H9 (cell line): Measurements from ENCODE around the gene GARIN5A. TPM values are rescaled to one million over a fixed set of nuclear protein-coding genes. Genes with fewer than 3 reads are reported as not detected.

Source experiments
- DNase-seq: peaks from one replicate; pipeline ENCODE4 v3.0.0-alpha.2; 2017
- H2AFZ ChIP-seq: one replicate; pipeline ENCODE4 v1.6.1; 2013; ENCODE audit warnings: mild to moderate bottlenecking, low read length, control low read depth, moderate library complexity
- H2AK5ac ChIP-seq: 2 replicates; pipeline ENCODE4 v1.6.1; 2013; ENCODE audit warnings: low read length, control low read depth, mixed read lengths; ENCODE audit not compliant: insufficient read length
- H2BK120ac ChIP-seq: one replicate; pipeline ENCODE4 v1.6.1; 2013; ENCODE audit warnings: low read depth, mild to moderate bottlenecking, low read length, control low read depth, inconsistent platforms; ENCODE audit not compliant: poor library complexity, severe bottlenecking
- H2BK12ac ChIP-seq: 2 replicates; pipeline ENCODE4 v1.6.1; 2013; ENCODE audit warnings: low read length, control low read depth, mixed read lengths, low read depth; ENCODE audit not compliant: insufficient read length
- H2BK15ac ChIP-seq: 2 replicates; pipeline ENCODE4 v1.6.1; 2013; ENCODE audit warnings: low read depth, low read length, control low read depth
- H2BK20ac ChIP-seq: one replicate; pipeline ENCODE4 v1.6.1; 2013; ENCODE audit warnings: low read depth, mild to moderate bottlenecking, low read length, control low read depth, inconsistent platforms; ENCODE audit not compliant: poor library complexity, severe bottlenecking
- H2BK5ac ChIP-seq: 2 replicates; pipeline ENCODE4 v1.6.1; 2013; ENCODE audit warnings: low read length, control low read depth, mixed read lengths; ENCODE audit not compliant: insufficient read length
- H3K14ac ChIP-seq: 2 replicates; pipeline ENCODE4 v1.6.1; 2013; ENCODE audit warnings: low read length, control low read depth; ENCODE audit not compliant: insufficient read depth
- H3K18ac ChIP-seq: 2 replicates; pipeline ENCODE4 v1.6.1; 2013; ENCODE audit warnings: low read depth, mild to moderate bottlenecking, mixed read lengths, low read length, control low read depth; ENCODE audit not compliant: insufficient read length
- H3K23ac ChIP-seq: 2 replicates; pipeline ENCODE4 v1.6.1; 2013; ENCODE audit warnings: low read length, control low read depth, mixed read lengths, low read depth; ENCODE audit not compliant: insufficient read length
- H3K23me2 ChIP-seq: 2 replicates; pipeline ENCODE4 v1.6.1; 2013; ENCODE audit warnings: low read depth, mild to moderate bottlenecking, mixed read lengths, low read length, control low read depth; ENCODE audit not compliant: insufficient read length, poor library complexity, severe bottlenecking
- H3K27ac ChIP-seq: 2 replicates; pipeline ENCODE4 v1.5.1; 2013; ENCODE audit warnings: low read length, control low read depth, mixed read lengths, low read depth; ENCODE audit not compliant: insufficient read length
- H3K27me3 ChIP-seq: 2 replicates; pipeline ENCODE4 v1.6.1; 2013; ENCODE audit warnings: low read length, control low read depth, inconsistent platforms; ENCODE audit not compliant: insufficient read depth
- H3K4ac ChIP-seq: 2 replicates; pipeline ENCODE4 v1.6.1; 2013; ENCODE audit warnings: low read depth, mild to moderate bottlenecking, control low read depth, inconsistent platforms, low read length, moderate library complexity
- H3K4me1 ChIP-seq: 2 replicates; pipeline ENCODE4 v1.6.1; 2013; ENCODE audit warnings: low read length, control low read depth, inconsistent platforms; ENCODE audit not compliant: insufficient read depth
- H3K4me2 ChIP-seq: 2 replicates; pipeline ENCODE4 v1.6.1; 2013; ENCODE audit warnings: low read length, control low read depth, mixed read lengths; ENCODE audit not compliant: insufficient read length, insufficient read depth
- H3K56ac ChIP-seq: 2 replicates; pipeline ENCODE4 v1.6.1; 2013; ENCODE audit warnings: low read depth, mild to moderate bottlenecking, mixed read lengths, low read length, control low read depth; ENCODE audit not compliant: insufficient read length
- H3K79me1 ChIP-seq: 2 replicates; pipeline ENCODE4 v1.6.1; 2013; ENCODE audit warnings: low read depth, mild to moderate bottlenecking, moderate library complexity, low read length, control low read depth, inconsistent platforms; ENCODE audit not compliant: insufficient read depth, poor library complexity, severe bottlenecking
- H3K79me2 ChIP-seq: 2 replicates; pipeline ENCODE4 v1.6.1; 2013; ENCODE audit warnings: low read length, control low read depth, inconsistent platforms; ENCODE audit not compliant: insufficient read depth
- H3K9ac ChIP-seq: 2 replicates; pipeline ENCODE4 v1.6.1; 2013; ENCODE audit warnings: low read length, control low read depth, mixed read lengths; ENCODE audit not compliant: insufficient read length; ENCODE audit errors: extremely low read depth
- H3K9me3 ChIP-seq: one replicate; pipeline ENCODE4 v1.6.1; 2013; ENCODE audit warnings: low read depth, low read length, inconsistent platforms; ENCODE audit not compliant: control insufficient read depth
- H3T11ph ChIP-seq: one replicate; pipeline ENCODE4 v1.6.1; 2013; ENCODE audit warnings: mild to moderate bottlenecking, low read length, control low read depth, inconsistent platforms
- H4K20me1 ChIP-seq: one replicate; pipeline ENCODE4 v1.6.1; 2013; ENCODE audit not compliant: control insufficient read depth, insufficient read length, insufficient read depth
- H4K5ac ChIP-seq: 2 replicates; pipeline ENCODE4 v1.6.1; 2013; ENCODE audit warnings: low read depth, mild to moderate bottlenecking, mixed read lengths, low read length, control low read depth; ENCODE audit not compliant: insufficient read length
- H4K8ac ChIP-seq: replicated peaks from 2 replicates; pipeline ENCODE4 v1.6.1; 2013; ENCODE audit warnings: low read length, control low read depth, mixed read lengths, low read depth; ENCODE audit not compliant: insufficient read length
- H4K91ac ChIP-seq: 2 replicates; pipeline ENCODE4 v1.6.1; 2013; ENCODE audit warnings: low read depth, mild to moderate bottlenecking, moderate library complexity, mixed read lengths, low read length, control low read depth; ENCODE audit not compliant: insufficient read length
- H3K27ac Mint-ChIP-seq, 3 experiments: 2 replicates in 2 of 3; 3 replicates in 1 of 3; pipeline ENCODE4 v1.8.0; 2020 to 2021; ENCODE audit warnings: mixed read lengths in 3 of 3, mild to moderate bottlenecking in 1 of 3, moderate library complexity in 1 of 3
- H3K27me3 Mint-ChIP-seq: 2 replicates; pipeline ENCODE4 v1.8.0; 2021; ENCODE audit warnings: low read depth, mild to moderate bottlenecking, moderate library complexity, mixed read lengths
- H3K36me3 Mint-ChIP-seq, 3 experiments: 2 replicates in 2 of 3; 3 replicates in 1 of 3; pipeline ENCODE4 v1.8.0; 2020 to 2021; ENCODE audit warnings: low read depth in 3 of 3, mixed read lengths in 3 of 3; ENCODE audit not compliant: insufficient read depth in 1 of 3
- H3K4me1 Mint-ChIP-seq, 2 experiments: 2 replicates each; pipeline ENCODE4 v1.8.0; 2020; ENCODE audit warnings: mixed read lengths in 2 of 2
- H3K4me3 Mint-ChIP-seq, 2 experiments: 2 replicates in 1 of 2; 3 replicates in 1 of 2; pipeline ENCODE4 v1.8.0; 2020 to 2021; ENCODE audit warnings: mild to moderate bottlenecking in 2 of 2, mixed read lengths in 2 of 2, moderate library complexity in 1 of 2
- H3K9me3 Mint-ChIP-seq, 2 experiments: 2 replicates in 1 of 2; 3 replicates in 1 of 2; pipeline ENCODE4 v1.8.0; 2020; ENCODE audit warnings: mild to moderate bottlenecking in 2 of 2, mixed read lengths in 2 of 2, moderate library complexity in 1 of 2
- CTCF ChIP-seq: fragments of 200-600 bp; sonication (generic); conservative IDR thresholded peaks from 3 replicates; pipeline ENCODE4 v1.8.0; 2021; ENCODE audit warnings: antibody characterized with exemption, mild to moderate bottlenecking
- WGBS: extraction: QIAGEN DNeasy Blood & Tissue Kit; methylation state at CpG from one replicate; pipeline ENCODE4 v1.1.7; 2013; ENCODE audit warnings: missing lambda C conversion rate, low lambda C conversion rate, mixed read lengths; ENCODE audit not compliant: insufficient read length; ENCODE audit errors: extremely low coverage; 5-methylcytosine and 5-hydroxymethylcytosine counted together
- total RNA-seq: library from RNA; stranded (reverse); gene quantifications from 2 replicates; pipeline ENCODE4 v1.2.1, GENCODE V29; 2021

Gene GARIN5A
- total RNA-seq, 1 experiment from 2014 or later, result 9.5 TPM

- no peak within 1 kb of the TSS for H2AFZ ChIP-seq
- Mint-ChIP-seq H3K36me3 (peaks cover 0 to 2% (median 0%) of the 10 kb centered on the region in 3 experiments; a peak in 2 of 7 replicates), H3K27me3 (peaks cover 8% of the 10 kb centered on the region), H3K27ac (peak within 1 kb of the TSS; percentile 88 to 97 (median 95); a peak in 6 of 7 replicates), H3K9me3 (no peaks in the 10 kb centered on the region), H3K4me3 (peak within 1 kb of the TSS; percentile 75 to 88), H3K4me1 (peaks cover 26 to 33% of the 10 kb centered on the region in 2 experiments)
- no peak within 1 kb of the TSS for H3K23ac ChIP-seq
- H4K8ac ChIP-seq, result no peak within 1 kb of the TSS
- H3K79me2 ChIP-seq, result no peaks in the 10 kb centered on the region
- H3K27ac ChIP-seq, result no peak within 1 kb of the TSS
- no peaks in the 10 kb centered on the region for H3K79me1 ChIP-seq
- H3K14ac ChIP-seq, result peak within 1 kb of the TSS; percentile 87
- H2BK5ac ChIP-seq, result no peak within 1 kb of the TSS
- H3K4me2 ChIP-seq, result peak within 1 kb of the TSS; percentile 90
- H3K18ac ChIP-seq, result peak within 1 kb of the TSS; percentile 57
- H3K9me3 ChIP-seq, result no peaks in the 10 kb centered on the region
- H2BK15ac ChIP-seq, result no peak within 1 kb of the TSS
- no peak within 1 kb of the TSS for H3K56ac ChIP-seq
- H2BK12ac ChIP-seq, result no peak within 1 kb of the TSS
- H2BK20ac ChIP-seq, result no peak within 1 kb of the TSS
- no peak for DNase-seq
- no peak within 1 kb of the TSS for H4K91ac ChIP-seq
- no peak within 1 kb of the TSS for H3K4ac ChIP-seq
- no peak within 1 kb of the TSS for H2BK120ac ChIP-seq
- H3K23me2 ChIP-seq, result peaks cover 12% of the 10 kb centered on the region
- H3K9ac ChIP-seq, result peak within 1 kb of the TSS; percentile 65
- no peak for TF ChIP-seq CTCF
- H3K4me1 ChIP-seq, result peaks cover 3% of the 10 kb centered on the region; the same call in 1 of the 2 replicates
- H3T11ph ChIP-seq, result no peak within 1 kb of the TSS
- no CpG with 5 or more reads among the region's 40 CpGs for WGBS
- no peaks in the 10 kb centered on the region for H4K20me1 ChIP-seq
- H2AK5ac ChIP-seq, result no peak within 1 kb of the TSS
- H4K5ac ChIP-seq, result no peak within 1 kb of the TSS
- H3K27me3 ChIP-seq, result no peaks in the 10 kb centered on the region
Measured at GRCh38 chr19:50432221-50433028, 44.2 kb downstream of the GARIN5A start, which contains the start of gene MYBPC2. MYBPC2 (plus strand) TSS chr19:50432892; CDS start chr19:50432954, 62 bp downstream.
